GM06990 (cell line): Measurements from ENCODE around the gene CBLC.

Experiments
- DNase-seq: peaks from one replicate; pipeline ENCODE4 v3.0.0-alpha.2; 2011; ENCODE audit not compliant: insufficient read length; ENCODE audit errors: extremely low read depth
- H3K27me3 ChIP-seq: replicated peaks from 2 replicates; pipeline ENCODE4 v1.6.0; 2011; ENCODE audit warnings: low read length; ENCODE audit not compliant: control insufficient read depth, insufficient read depth
- H3K36me3 ChIP-seq: 2 replicates; pipeline ENCODE4 v1.5.1; 2011; ENCODE audit warnings: low read length; ENCODE audit not compliant: control insufficient read depth, insufficient read depth
- H3K4me3 ChIP-seq: replicated peaks from 2 replicates; pipeline ENCODE4 v1.5.1; 2011; ENCODE audit warnings: low read depth, mild to moderate bottlenecking, control low read depth, low read length
- CTCF ChIP-seq: IDR thresholded peaks from 2 replicates; pipeline ENCODE4 v1.5.1; 2011; ENCODE audit warnings: low read length, control low read depth, mild to moderate bottlenecking, inconsistent platforms; ENCODE audit not compliant: insufficient read depth, poor library complexity, severe bottlenecking

The CBLC gene

GRCh38 chr19:44813070-44813840 lies 35.6 kb downstream of the CBLC start:
- no peaks in the 10 kb centered on the region; the same call in none of the 2 replicates for H3K27me3 ChIP-seq
- H3K4me3 ChIP-seq, result no peak overlapping the region
- no peak for TF ChIP-seq CTCF
- H3K36me3 ChIP-seq, result no peaks in the 10 kb centered on the region
- DNase-seq, result no peak

GRCh38 chr19:44813841-44814470 lies 36.3 kb downstream of the CBLC start:
- no peak for DNase-seq
- Histone ChIP-seq H3K4me3 (no peak overlapping the region), H3K27me3 (no peaks in the 10 kb centered on the region; the same call in none of the 2 replicates), H3K36me3 (no peaks in the 10 kb centered on the region)
- no peak for TF ChIP-seq CTCF

- Histone ChIP-seq H3K36me3 (no peaks in the 10 kb centered on the region), H3K27me3 (no peaks in the 10 kb centered on the region; the same call in none of the 2 replicates), H3K4me3 (no peak overlapping the region)
- DNase-seq, result no peak
- no peak for TF ChIP-seq CTCF
Measured at GRCh38 chr19:44814517-44814916, 36.8 kb downstream of the CBLC start.

- H3K4me3 ChIP-seq, result no peak overlapping the region
- DNase-seq, result no peak
- no peaks in the 10 kb centered on the region; the same call in none of the 2 replicates for H3K27me3 ChIP-seq
- H3K36me3 ChIP-seq, result no peaks in the 10 kb centered on the region
- TF ChIP-seq CTCF, result no peak
Measured at GRCh38 chr19:44816301-44816700, 38.6 kb downstream of the CBLC start.

- no peak for DNase-seq
- no peak for TF ChIP-seq CTCF
- no peaks in the 10 kb centered on the region; the same call in none of the 2 replicates for H3K27me3 ChIP-seq
- no peaks in the 10 kb centered on the region for H3K36me3 ChIP-seq
- no peak overlapping the region for H3K4me3 ChIP-seq
Measured at GRCh38 chr19:44817725-44818465, 40.2 kb downstream of the CBLC start.
